WI38 (cell line): ENCODE results near the gene COX6B2.

Experiments used
- H3K4me3 ChIP-seq: 2 replicates; pipeline ENCODE4 v1.5.1; 2011; ENCODE audit warnings: low read depth, mild to moderate bottlenecking, control low read depth, low read length
- TF ChIP-seq, protein P1 (sequence below): IDR thresholded peaks from 2 replicates; pipeline ENCODE4 v1.5.1; 2012; ENCODE audit warnings: low read depth, mild to moderate bottlenecking, control low read depth, low read length

Gene COX6B2

GRCh38 chr19:55391702-55392615 is 37.4 kb upstream of the COX6B2 start:
- H3K4me3 ChIP-seq, result no peak overlapping the region
- TF ChIP-seq, protein P1, sequence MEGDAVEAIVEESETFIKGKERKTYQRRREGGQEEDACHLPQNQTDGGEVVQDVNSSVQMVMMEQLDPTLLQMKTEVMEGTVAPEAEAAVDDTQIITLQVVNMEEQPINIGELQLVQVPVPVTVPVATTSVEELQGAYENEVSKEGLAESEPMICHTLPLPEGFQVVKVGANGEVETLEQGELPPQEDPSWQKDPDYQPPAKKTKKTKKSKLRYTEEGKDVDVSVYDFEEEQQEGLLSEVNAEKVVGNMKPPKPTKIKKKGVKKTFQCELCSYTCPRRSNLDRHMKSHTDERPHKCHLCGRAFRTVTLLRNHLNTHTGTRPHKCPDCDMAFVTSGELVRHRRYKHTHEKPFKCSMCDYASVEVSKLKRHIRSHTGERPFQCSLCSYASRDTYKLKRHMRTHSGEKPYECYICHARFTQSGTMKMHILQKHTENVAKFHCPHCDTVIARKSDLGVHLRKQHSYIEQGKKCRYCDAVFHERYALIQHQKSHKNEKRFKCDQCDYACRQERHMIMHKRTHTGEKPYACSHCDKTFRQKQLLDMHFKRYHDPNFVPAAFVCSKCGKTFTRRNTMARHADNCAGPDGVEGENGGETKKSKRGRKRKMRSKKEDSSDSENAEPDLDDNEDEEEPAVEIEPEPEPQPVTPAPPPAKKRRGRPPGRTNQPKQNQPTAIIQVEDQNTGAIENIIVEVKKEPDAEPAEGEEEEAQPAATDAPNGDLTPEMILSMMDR, result no peak

DNA sequence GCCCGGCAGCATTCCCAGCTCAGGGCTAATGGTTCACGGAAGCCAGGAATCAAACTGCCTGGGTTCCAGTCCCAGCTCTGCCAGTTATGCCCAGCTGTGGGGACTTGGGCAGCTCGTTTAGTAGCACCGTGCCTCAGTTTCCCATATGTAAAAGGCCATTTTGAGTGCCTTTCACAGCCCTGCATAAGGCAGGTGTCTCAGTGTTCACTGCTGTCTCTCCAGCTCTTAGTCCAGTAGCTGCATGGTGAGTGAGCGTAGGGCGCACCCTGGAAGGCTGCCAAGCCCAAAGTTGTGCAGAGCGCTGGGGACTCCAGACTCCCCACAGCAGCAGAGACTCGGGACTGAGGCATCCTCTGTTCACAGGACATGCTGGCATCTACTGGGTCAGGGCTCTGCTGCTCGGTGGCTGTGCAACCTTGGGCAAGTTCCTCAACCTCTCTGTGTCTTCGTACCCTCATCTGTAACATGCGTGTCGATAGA is 36.7 kb upstream of the COX6B2 start:
- TF ChIP-seq, protein P1, result no peak

DNA sequence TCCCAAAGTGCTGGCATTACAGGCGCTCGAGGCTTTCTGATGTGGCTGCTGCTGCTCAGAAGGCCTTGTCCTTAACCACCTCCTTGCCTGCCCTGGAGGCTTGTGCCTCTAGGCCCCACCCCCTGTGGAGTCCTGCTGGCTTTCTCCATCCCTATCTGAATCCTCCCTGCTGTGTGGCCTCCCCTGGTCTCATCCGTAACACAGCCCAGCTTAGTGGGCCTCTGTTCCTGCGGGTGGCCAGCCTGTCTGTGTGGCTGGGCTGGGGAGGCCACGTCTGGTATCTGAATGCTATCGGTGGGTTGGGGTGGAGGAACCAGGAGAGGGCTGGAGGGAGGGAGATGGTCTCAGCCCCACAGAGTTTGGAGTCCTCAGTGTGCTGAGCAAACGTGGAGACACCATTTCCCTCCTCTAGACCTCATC is 36.0 kb upstream of the COX6B2 start:
- TF ChIP-seq, protein P1, result no peak
- H3K4me3 ChIP-seq, result no peak overlapping the region

More for the DNA sequence above, 36.7 kb upstream of the COX6B2 start:
- H3K4me3 ChIP-seq, result no peak overlapping the region

GRCh38 chr19:55389386-55390317 is 35.1 kb upstream of the COX6B2 start:
- no peak overlapping the region for H3K4me3 ChIP-seq
- TF ChIP-seq, protein P1, result no peak

DNA sequence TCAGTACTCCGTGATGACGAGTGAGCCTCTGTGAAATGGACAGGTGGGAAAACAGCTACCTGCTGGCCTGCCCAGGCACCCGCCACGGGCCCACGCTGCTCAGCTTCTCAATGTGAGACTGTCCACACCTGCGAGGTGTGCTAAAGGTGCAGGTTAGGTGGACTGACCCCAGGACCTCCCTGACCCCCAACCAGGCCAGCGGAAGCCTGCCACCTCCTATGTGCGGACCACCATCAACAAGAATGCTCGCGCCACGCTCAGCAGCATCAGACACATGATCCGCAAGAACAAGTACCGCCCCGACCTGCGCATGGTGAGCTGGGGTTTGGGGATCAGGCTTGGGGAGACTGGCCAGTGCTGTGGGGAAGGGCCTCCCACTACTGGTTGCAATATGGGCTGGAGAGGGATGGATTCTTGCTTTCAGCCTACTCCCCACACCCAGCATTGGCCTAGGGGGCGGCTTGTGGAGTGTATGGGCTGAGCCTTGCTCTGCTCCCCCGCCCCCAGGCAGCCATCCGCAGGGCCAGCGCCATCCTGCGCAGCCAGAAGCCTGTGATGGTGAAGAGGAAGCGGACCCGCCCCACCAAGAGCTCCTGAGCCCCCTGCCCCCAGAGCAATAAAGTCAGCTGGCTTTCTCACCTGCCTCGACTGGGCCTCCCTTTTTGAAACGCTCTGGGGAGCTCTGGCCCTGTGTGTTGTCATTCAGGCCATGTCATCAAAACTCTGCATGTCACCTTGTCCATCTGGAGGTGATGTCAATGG is 33.4 kb upstream of the COX6B2 start:
- peak overlapping the region; percentile 97 for H3K4me3 ChIP-seq
- TF ChIP-seq, protein P1, result no peak

GRCh38 chr19:55386493-55386971 is 32.0 kb upstream of the COX6B2 start:
- TF ChIP-seq, protein P1, result no peak
- peak overlapping the region; percentile 97 for H3K4me3 ChIP-seq
